Osteocyte (in vitro differentiated cells): Measurements from ENCODE around the gene BRCC3. TPM values are rescaled to one million over a fixed set of nuclear protein-coding genes. Genes with fewer than 3 reads are reported as not detected.

ENCODE experiments used
- DNase-seq: peaks from one replicate; pipeline ENCODE4 v3.0.0; 2021; ENCODE audit warnings: mixed read lengths; ENCODE audit not compliant: unreplicated experiment; ENCODE audit errors: extremely low spot score
- H3K27ac Mint-ChIP-seq: one replicate; pipeline ENCODE4 v1.8.0; 2021; ENCODE audit warnings: mild to moderate bottlenecking, mixed read lengths; ENCODE audit not compliant: unreplicated experiment
- H3K27me3 Mint-ChIP-seq: one replicate; pipeline ENCODE4 v1.8.0; 2021; ENCODE audit warnings: mixed read lengths; ENCODE audit not compliant: unreplicated experiment
- H3K36me3 Mint-ChIP-seq: one replicate; pipeline ENCODE4 v1.8.0; 2021; ENCODE audit warnings: mixed read lengths; ENCODE audit not compliant: unreplicated experiment
- H3K4me1 Mint-ChIP-seq: one replicate; pipeline ENCODE4 v1.8.0; 2021; ENCODE audit warnings: mixed read lengths; ENCODE audit not compliant: unreplicated experiment
- H3K4me3 Mint-ChIP-seq: one replicate; pipeline ENCODE4 v1.8.0; 2021; ENCODE audit warnings: mild to moderate bottlenecking, moderate library complexity, mixed read lengths; ENCODE audit not compliant: unreplicated experiment
- H3K9me3 Mint-ChIP-seq: one replicate; pipeline ENCODE4 v1.8.0; 2021; ENCODE audit warnings: mixed read lengths; ENCODE audit not compliant: unreplicated experiment
- long read RNA-seq: library from polyadenylated mRNA; unstranded; transcript quantifications from one replicate; pipeline ENCODE4 v2.0.0, GENCODE V29; 2021
- total RNA-seq: library from RNA; stranded (reverse); gene quantifications from 2 replicates; pipeline ENCODE4 v1.2.1, GENCODE V29; 2021
- TF ChIP-seq, protein P1 (sequence below): fragments of 200-600 bp; sonication (generic); IDR thresholded peaks from 2 replicates; pipeline ENCODE4 v1.5.0; 2021; ENCODE audit warnings: antibody characterized with exemption, mild to moderate bottlenecking, moderate library complexity

BRCC3 gene
- 12.4 and 15.3 TPM in 2 replicates for total RNA-seq
- long read RNA-seq, transcript BRCC3-208 (10 exons, 2,694 nt): major isoform, 54 of 94 reads
- long read RNA-seq, partial matches to known transcripts: 8 of 94 reads
- long read RNA-seq, other reads (novel, unspliced or antisense): 27 of 94 reads

DNA sequence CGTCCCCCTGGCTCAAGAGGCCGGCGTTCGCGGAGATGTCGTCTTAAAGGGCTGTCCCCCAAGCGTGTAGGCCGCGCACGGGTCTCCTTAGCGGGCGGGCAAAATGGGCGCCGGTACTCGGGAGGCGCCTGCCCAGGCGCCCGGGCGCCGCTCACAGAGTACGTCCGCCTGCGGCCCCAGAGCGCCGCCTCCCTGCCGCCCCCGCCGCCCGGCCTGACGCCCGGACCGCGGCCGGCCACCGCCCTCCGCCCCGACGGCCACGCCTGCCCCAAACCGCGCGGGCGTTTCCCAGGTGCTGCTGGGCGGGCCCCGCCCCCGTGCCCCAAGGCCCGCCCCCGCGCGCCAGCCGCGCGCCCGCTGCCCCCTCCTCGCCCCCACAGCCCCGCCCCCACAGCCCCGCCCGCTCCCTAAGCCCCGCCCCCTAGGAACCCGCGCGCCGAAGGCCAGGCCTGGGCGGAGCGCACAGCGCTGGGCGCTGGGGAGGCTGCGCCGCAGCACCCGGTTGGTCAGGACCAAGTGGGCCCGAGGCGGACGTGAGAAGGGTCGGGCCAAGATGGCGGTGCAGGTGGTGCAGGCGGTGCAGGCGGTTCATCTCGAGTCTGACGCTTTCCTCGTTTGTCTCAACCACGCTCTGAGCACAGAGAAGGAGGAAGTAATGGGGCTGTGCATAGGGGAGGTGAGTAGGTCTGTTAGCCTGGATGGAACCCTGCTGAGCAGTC is at the start of gene BRCC3, which contains the start of the genes CMC4 and MTCP1:
Gene BRCC3, plus strand, starts transcription at position 534 of the 719 bp plus-strand sequence. Its CDS starts 20 bp downstream, at position 554.
Gene CMC4, minus strand, starts transcription at position 162 of the 719 bp plus-strand sequence. CDS start 7,113 bp downstream, outside the sequence.
Gene MTCP1, minus strand, starts transcription at position 162 of the 719 bp plus-strand sequence. CDS start 5,126 bp downstream, outside the sequence.
- peak within 1 kb of the TSS; percentile 86 for H3K4me3 Mint-ChIP-seq
- H3K27ac Mint-ChIP-seq: peak within 1 kb of the TSS; percentile 91
- H3K9me3 Mint-ChIP-seq: no peaks in the 10 kb centered on the region
- H3K36me3 Mint-ChIP-seq: peaks cover 2% of the 10 kb centered on the region
- peak; percentile 94 for DNase-seq
- TF ChIP-seq, protein P1, sequence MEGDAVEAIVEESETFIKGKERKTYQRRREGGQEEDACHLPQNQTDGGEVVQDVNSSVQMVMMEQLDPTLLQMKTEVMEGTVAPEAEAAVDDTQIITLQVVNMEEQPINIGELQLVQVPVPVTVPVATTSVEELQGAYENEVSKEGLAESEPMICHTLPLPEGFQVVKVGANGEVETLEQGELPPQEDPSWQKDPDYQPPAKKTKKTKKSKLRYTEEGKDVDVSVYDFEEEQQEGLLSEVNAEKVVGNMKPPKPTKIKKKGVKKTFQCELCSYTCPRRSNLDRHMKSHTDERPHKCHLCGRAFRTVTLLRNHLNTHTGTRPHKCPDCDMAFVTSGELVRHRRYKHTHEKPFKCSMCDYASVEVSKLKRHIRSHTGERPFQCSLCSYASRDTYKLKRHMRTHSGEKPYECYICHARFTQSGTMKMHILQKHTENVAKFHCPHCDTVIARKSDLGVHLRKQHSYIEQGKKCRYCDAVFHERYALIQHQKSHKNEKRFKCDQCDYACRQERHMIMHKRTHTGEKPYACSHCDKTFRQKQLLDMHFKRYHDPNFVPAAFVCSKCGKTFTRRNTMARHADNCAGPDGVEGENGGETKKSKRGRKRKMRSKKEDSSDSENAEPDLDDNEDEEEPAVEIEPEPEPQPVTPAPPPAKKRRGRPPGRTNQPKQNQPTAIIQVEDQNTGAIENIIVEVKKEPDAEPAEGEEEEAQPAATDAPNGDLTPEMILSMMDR: no peak
- H3K27me3 Mint-ChIP-seq: no peaks in the 10 kb centered on the region
- peaks cover 27% of the 10 kb centered on the region for H3K4me1 Mint-ChIP-seq

GRCh38 chrX:155022585-155022984 is 48.7 kb upstream of the BRCC3 start, which contains the start of gene F8:
Gene F8 (minus strand): TSS chrX:155022723. CDS start chrX:155022552, 171 bp downstream.
- Mint-ChIP-seq H3K36me3 (no peaks in the 10 kb centered on the region), H3K27ac (no peak within 1 kb of the TSS), H3K4me1 (peaks cover 1% of the 10 kb centered on the region), H3K4me3 (no peak within 1 kb of the TSS), H3K9me3 (no peaks in the 10 kb centered on the region), H3K27me3 (peaks cover 20% of the 10 kb centered on the region)
- TF ChIP-seq, protein P1: no peak
- DNase-seq: no peak

DNA sequence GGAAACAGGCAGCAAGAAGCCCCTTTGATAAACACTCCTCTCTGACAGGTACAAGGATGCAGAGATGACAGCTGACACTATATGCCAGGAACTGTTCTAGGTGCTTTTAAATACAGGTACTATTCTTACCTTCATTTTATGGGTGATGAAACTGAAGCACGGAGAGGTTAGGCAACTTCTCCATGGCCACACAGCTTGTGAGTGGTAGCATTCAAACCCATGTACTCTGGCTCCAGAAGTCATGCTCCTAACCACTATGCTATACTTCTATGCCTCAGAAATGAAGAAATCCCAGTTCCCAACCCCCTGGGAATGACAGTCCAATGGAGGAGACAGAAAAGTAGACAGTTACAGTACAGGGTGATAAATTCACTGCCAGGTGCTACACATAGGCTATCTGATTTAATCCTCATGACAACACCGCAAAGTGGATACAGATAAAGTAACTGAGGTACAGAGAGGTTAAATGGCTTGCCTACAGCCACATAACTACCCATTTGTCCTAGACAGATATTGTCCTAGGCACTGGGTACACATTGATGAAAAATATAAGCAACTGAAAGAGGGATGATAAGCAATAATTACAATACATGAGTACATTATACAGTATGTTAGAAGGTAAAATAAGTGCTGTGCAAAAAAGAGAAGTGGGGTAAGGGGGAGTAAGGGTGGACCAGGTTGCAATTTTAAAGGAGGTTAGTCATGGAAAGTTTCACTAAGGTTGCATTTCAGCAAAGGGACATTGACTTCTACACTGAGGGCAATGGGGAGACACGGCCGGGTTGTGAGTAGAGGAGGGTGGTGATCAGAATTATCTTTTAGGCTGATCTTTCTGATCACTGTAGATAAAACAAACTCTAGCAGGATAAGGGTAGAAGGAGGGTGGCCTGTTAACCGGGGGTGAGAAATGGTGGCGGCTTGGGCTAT is 47.1 kb upstream of the BRCC3 start:
- no peak for DNase-seq
- no peaks in the 10 kb centered on the region for H3K36me3 Mint-ChIP-seq
- H3K9me3 Mint-ChIP-seq: no peaks in the 10 kb centered on the region
- H3K4me3 Mint-ChIP-seq: no peak overlapping the region
- peaks cover 20% of the 10 kb centered on the region for H3K27me3 Mint-ChIP-seq
- peaks cover 11% of the 10 kb centered on the region for H3K4me1 Mint-ChIP-seq
- TF ChIP-seq, protein P1: no peak
- H3K27ac Mint-ChIP-seq: no peak overlapping the region

DNA sequence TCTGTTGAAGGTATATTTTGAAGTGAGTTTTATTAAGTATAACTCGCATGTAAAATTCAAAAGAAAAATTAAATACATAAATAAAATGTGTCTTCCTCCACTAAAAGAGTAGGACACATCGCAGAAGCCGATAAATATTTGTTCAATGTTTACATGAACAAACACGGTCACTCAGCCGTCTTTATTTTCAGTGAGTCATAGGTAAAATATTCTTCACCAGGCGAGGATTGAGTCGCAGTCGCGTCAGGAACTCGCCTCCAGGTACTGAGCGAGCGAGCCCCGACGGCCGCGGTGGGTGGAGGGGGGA is 44.9 kb upstream of the BRCC3 start:
- H3K4me3 Mint-ChIP-seq: peak overlapping the region; percentile 81
- peaks cover 9% of the 10 kb centered on the region for H3K27me3 Mint-ChIP-seq
- DNase-seq: no peak
- no peaks in the 10 kb centered on the region for H3K9me3 Mint-ChIP-seq
- no peaks in the 10 kb centered on the region for H3K36me3 Mint-ChIP-seq
- TF ChIP-seq, protein P1: no peak
- H3K4me1 Mint-ChIP-seq: peaks cover 11% of the 10 kb centered on the region
- H3K27ac Mint-ChIP-seq: peak overlapping the region; percentile 93
